Fibroblast of skin of scalp (primary cell): ENCODE results near the gene KIAA1328. TPM values are rescaled to one million over a fixed set of nuclear protein-coding genes. Genes with fewer than 3 reads are reported as not detected.
"Not testable (repeated sequence)": the region's sequence is repeated elsewhere in the genome, so short reads cannot be mapped to it uniquely, and the experiment has no call there.

Experiments used
- DNase-seq: peaks from one replicate; pipeline ENCODE4 v3.0.0-alpha.2; 2013
- polyA plus RNA-seq, 2 experiments: library from polyadenylated mRNA; unstranded; fragments of 120-200 nt; gene quantifications; one replicate each; pipeline ENCODE4 v1.2.1, GENCODE V29; 2013; ENCODE audit not compliant: insufficient read length in 2 of 2

The KIAA1328 gene
- polyA plus RNA-seq (2013, experiment 1 of 2; ENCODE audit: insufficient read length) = 2.8 TPM
- polyA plus RNA-seq (2013, experiment 2 of 2; ENCODE audit: insufficient read length) = 3.0 TPM

DNA sequence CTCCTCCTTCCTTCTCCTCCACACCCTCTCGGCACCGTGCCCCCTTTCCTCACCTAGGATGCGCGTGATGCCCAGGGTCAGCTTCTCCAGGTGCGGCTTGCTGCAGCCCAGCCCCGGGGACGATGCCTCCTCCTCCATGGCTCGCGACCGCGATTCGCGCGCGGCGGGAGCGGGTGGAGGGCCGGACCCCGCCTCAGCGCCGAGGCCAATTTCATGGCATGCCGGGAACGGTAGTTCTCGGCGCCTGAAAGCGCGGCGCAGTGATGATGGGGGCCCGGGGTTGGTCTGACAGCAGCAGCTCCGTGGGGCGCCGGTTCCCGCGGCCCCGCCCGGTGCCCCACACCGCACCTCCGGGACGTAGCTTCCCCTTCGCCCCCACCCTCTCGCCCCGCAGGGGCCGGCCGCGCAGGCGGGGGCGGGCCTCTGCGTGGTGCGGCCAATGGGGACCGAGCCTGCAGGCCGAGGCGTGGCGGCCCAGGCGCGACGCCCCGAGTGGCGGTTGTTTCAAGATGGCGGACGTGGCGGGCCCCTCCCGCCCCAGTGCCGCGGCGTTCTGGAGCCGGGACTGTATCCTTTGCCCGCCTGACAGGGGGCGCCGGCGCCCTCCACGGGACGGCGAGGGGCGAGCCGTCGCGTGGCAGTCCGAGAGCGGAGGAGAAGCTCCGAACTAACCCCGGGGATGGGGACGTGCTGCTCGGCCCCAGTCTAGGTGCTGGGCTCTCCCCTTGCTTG, at the start of gene KIAA1328, which contains the start of gene TPGS2:
Gene KIAA1328, plus strand, starts transcription at position 498 of the 732 bp plus-strand sequence. Its CDS starts 12 bp downstream, at position 510.
Gene TPGS2, minus strand, starts transcription at position 373 of the 732 bp plus-strand sequence. Its CDS starts 235 bp downstream, at position 138.
- peak; percentile 92 for DNase-seq

DNA sequence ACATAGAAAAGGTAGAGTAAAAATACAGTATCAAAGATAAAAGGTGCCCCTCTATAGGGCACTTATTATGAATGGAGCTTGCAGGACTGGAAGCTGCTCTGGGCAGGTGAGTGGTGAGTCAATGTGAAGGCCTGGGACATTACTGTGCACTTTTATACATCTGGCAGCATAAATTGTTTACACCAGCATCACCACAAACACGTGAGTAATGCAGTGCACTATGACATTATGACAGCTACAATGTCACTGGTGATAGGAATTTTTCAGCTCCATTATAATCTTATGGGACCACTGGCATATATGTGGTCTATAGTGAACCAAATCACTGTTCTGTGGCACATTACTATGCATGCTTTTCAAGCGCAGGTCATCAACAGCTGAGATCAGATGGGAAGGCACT, 48.2 kb upstream of the KIAA1328 start:
- no peak for DNase-seq

DNA sequence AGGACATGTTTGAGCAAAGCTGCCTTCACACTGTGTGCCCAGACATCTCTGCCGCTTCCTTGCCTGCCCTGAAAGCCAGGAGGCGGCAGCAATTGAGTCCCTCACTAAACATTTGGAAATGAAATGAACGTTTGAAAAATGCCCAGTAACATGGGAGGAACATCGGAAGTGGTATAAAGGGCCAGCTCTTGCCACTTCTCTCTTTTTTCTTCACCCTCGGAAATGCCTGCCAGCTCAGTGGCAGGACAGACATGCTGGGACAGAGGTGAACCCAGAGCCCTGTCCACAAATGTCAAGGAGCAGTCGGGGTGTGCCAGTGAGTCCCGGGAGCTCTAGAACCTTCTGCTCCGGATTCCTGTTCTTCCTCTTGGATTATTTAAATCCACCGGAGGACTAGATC, 46.2 kb upstream of the KIAA1328 start:
- DNase-seq = no peak

DNA sequence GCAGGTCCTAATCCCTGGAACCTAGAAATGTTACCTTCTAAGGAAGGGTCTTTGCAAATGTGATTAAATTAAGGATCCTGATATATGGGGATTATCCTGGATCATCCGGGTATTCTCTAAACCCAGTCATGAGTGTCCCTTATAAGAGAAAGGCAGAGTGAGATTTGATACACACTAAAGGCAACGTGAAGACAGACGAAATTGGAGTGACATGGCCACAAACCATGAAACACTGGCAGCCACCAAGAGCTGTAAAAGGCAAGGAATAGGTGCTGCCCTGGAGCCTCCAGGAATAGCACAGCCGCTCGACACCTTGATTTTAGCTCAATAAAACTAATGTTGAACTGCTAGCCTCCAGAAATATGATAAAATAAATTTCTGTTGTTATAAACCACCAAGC, 45.1 kb upstream of the KIAA1328 start:
- no peak for DNase-seq

DNA sequence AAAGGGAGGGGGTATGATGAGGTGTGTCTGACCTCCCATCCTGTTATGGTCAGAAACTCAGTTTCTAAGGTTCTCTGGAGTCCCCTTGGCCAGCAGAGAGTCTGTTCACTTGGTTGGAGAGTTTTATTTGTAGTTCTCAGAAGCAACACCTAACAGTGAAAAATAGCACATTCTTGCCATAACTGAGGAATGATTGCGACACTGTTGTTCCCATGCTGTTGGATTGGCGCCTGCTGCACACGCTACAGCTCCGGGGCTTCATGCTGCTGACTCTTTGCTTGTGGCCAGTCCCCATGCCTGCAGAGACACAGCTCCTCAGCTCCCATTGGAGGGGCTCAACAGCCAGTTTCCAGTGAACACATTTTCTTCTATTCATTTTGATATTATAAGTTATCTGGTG, 42.2 kb upstream of the KIAA1328 start:
- peak; percentile 83 for DNase-seq

DNA sequence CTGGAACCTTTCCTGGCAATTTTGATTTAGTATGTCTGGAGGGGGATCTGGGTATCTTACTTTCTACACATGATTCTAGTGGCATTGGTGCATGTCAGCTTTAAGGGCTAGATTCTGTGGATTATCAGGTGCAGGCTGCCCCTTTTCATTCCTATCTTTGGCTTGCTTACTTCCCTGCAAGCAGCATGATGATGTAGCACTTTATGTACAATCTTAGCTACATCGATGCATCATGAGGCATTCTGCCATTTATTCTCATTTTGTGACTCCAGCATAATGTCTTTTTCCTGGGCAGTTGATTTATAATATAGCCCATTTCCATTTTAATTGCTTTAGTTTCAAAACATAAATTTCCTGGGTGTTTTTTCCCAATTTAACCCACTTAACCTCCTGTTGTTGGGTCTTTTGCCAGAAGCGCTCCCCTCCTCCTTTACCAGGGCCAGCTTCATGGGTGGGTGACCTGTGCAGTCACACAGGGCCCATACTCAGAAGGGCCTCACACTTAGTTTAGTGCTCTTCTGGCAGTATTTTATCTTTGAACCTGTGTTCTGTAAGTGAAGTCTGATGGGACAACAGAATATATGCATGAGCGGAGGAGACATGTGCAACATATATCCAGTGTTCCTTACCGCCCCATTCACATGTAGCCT, 36.2 kb upstream of the KIAA1328 start:
- DNase-seq = no peak

DNA sequence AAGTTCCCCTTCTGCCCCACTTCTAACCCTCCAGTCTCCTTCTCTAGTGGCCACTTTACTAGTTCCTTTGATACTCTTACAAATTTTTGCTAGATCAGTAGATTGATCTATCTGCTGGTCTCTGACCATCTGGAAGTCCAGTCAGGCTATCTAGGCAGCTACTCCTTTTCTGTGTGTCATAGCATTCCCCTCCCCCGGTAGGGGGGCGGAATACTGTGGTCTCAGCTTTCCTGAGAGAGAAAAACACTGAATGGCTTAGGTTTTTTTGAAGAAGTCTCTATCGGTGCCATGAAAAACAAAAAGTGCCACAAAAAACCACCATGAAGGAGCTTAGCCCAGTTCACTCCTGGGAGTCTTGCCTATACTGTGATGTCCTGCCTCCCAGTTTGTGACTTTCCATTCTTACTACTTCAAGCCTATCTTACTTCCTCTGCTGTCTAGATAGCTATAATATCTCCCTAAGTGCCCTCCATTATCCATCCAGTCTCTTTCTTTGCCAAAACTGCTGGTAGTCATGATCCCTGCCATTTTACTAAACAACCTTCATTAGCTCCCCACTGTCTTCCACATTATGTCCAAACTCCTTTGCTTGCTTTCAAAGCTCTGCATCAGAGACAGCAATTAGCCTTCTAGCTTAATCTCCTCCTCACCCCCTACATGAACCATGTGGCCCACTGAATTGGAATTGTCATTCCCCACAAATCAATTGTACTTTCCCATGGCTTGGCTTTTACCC, 30.0 kb upstream of the KIAA1328 start:
- no peak for DNase-seq

DNA sequence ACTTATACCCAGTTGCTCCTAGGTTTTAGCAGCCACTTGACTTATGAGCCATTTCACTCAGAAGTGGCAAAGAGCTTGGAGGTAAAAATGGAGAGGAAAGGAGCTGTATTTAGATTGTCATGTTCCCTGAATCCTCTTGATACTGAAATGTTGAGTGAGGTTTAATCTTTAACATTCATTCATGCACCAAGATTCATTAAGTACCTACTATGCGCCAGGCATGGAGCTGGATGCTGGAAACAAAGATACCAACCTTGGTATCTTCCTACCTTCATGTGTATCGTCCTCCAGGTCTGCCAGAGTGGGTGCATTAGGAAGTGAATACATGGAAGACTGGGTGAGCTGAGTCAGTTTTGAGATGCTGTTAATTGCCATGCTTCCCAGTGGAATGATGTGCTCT, 23.8 kb upstream of the KIAA1328 start:
- no peak for DNase-seq

DNA sequence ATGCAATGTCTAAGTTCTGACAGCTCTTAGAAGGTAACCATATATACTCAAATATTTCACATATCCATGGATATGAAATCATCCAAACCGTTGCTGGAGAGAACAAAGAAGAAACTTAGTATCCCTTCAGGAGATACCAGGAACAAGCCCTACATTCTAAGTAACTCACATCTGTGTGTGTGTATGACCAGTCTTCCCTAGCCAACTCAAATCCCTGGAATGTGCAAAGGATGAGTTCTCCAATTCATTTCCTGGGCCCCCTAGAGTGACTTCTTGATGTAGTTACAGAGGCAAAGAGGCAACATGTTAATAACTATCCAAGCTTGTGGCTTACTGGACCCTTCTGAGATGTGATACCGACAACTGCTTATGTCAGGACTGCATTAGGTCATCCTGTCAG, 20.2 kb upstream of the KIAA1328 start:
- DNase-seq = peak; percentile 93

DNA sequence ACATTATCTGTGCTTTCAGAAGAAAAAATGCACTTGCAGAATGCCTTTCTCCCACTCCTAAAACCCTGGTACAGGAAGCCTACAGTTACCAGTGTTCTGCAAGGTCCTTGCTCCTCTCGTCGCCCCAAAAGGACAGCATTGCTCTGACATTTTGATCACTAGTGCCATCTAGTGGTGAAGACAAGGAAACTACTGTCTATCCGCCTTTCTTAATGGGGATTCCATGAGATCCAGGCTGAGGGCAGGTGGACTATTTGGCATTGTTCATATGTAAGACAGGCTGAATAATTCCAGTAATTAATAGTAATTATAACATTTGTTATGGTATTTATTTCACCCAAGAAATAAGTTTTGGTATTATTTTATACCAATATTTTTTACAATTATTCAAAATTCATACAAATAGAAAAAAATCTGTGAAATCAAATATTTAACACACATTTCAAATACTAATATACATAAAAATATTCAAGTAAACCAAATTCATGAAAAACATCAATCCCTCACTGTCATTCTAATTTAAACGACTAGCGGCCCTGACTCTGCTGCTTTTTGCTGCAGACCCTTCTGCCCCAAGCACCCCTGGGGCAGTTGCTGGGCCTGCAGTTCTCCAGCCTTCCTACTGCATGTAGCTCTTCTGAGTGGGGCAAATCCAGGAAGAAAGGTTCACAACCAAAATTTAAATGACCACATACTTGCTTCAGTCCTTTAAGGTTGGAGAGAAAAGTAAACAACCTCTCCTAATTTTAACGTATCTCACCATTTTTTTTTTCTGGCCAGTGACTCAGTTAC, 19.1 kb upstream of the KIAA1328 start:
- DNase-seq = peak; percentile 78

DNA sequence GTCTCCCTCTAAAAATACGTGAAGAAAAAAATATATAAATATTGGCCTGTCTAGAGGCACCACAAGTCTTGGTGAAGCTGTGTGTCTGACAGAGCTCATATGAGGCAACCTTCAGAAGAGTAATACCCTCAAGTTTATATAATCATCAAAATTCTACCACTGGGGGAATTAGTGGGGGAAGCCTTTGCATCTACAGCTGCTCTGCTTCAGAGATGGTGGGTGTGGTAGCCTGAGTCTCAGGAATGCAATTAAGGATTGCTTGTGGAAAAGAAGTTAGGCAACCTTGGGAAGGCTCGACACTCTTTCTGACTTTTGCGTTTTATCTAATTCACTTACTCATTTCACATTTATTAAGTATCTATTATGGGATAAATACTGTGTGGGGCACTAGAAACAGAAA, 17.5 kb upstream of the KIAA1328 start:
- DNase-seq = peak; percentile 38

DNA sequence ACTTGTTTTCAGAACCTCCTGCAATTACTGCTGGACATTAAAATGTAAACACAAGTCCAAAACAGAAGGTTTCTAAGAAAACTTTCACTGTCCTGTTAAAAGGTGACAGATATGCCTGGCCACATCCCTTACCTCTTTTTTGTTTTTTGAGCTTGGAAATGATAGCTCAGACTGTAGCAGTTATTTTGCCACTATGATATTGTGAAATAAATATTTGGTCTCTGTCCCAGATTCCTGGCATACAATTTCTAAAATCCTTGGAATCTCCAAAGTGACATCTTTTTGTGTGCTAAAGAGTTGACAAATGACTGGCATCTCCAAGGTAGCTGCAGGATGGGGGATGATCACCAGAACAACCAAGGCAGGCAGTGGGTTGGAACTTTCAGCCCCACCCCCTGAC, 17.0 kb upstream of the KIAA1328 start:
- DNase-seq = peak; percentile 27

DNA sequence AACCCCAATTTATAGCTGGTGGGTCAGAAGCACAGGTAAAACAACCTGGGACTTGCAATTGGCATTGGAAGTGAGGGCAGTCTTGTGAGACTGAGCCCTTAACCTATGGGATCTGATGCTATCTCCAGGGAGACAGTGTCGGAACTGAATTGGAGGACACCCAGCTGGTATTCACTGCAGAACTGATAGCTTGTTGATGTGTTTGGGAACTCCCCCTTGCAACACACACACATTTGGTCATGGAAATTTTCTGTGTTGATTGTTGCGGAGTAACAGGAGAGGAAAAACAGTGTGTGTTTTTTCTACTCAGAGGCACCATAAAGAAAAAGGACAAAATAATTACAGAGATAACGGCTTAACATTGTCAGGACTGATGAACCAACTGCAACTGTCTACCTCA, 16.2 kb upstream of the KIAA1328 start:
- DNase-seq = no peak

DNA sequence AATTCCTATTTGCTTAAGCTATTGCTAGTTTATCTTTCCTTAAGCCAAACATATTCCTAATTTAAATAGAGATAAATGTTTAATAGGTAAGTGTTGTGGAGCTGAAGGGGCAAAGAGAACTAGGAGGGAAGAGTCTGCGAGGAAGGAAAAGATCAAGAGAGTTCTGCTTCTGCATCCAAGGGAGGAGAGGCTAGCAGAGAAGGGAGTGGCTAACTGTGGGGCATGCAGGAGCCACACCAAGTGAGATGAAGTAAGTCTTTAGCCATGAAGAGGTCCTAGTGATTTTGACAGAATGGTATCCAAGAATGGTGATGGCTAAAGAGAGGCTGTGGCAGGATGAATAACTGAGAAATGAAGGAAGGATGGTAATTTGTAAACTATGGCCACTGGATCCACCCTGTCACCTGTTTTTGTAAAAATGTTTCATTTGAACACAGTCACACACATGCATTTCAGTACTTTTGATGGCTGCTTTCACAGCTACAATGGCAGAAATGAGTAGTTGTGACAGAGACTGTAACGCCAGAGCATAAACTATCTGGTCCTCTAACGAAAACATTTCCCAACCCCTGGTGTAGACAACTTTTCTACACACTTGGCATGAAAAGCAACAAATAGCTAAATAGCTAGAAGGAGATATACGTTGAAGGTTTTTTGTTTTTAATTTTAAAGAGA, 15.7 kb upstream of the KIAA1328 start:
- DNase-seq = no peak

DNA sequence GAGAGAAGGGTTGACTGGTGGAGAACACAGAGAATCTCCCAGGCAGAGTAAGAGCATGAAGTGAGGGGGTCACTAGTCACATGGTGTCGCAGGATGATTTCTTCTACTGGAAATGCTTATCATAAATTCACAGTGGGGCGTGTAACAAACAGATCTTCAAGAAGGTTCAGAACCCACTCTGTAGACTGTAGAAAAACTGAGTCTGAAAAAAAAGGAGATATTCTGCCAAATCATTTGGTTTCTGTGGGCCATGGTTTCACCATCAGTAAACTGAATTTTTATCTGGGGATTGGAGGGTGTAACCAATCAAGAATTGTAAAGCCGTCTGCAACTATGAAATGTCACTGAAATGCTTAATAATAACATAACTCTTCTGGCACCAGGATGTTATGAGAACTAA, 15.1 kb upstream of the KIAA1328 start:
- DNase-seq = no peak

DNA sequence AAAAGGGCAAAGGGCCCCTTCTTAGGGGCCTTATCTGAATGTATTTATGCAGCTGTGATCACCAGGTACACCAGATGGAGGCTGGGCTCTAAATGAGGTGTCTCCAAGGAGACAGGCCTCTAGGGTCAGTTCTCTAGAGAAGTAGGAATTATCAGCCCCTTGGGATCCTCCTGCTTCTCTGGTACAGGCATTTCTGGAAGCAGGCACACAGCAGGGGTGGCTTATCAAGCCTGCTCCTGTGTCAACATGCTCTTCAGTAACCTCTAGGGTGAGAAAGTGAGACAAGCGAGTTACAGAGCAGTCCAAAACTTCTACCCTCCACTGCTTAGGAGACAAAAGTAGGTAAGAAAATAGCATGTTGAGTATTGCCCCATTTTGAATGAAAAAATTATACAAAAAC, 13.9 kb upstream of the KIAA1328 start:
- no peak for DNase-seq

DNA sequence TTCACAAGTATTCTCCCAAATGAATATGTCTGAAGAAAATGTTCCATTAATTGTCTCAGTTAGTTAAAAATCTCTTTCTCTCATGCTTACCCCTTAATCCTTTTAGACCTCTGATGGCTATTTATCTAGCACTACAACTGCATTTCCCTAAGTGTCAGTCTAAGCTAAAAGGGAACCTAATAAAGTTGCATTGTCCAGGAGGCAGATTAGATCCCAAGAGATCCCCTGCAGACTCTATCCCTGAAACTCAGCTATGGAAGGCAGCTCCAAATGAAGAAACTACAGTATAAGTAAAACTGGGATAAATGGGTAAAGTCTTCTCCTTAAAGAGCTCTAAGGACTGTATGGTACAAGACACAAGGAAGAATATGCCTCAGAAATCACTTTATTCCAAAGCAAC, 12.8 kb upstream of the KIAA1328 start:
- not testable (repeated sequence) for DNase-seq

DNA sequence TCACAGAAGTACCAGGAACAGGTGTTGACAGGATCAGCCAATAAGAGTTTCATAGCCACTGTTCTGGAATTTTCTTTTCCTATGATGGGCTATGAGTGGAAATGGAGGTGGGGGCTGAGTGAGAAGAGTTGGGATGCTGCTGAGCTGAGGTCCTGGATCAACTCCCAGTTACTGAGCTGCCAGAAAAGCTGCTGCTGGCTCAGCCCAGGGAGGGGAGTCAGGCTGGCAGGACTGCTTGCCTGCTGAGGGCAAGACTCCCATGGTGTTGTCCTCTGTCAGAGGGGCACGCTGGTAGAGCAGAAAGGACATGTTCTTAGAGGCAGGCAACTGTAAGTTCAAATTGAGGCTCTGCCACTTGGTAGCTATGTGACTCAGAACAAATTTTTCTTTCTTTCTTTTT, 11.9 kb upstream of the KIAA1328 start:
- DNase-seq = no peak

DNA sequence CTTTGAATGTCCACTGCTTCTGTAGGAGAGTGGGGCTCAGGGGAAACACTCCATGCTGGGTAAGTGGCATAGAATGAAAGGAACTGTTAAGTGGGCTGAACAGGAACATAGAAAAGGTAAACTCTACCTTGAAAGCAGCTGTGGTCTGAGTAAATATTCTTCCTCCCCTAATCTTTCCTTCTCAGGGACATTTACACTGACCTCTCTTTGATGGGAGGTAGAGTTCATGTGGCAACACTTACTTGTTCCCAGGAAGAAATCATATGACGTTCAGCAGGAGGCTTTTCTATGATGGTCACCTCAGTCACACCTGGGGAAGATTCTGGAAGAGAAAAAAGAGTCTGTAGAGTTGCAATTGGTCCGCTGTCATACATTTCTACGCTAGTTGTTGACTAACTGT, 10.3 kb upstream of the KIAA1328 start:
- DNase-seq = no peak

DNA sequence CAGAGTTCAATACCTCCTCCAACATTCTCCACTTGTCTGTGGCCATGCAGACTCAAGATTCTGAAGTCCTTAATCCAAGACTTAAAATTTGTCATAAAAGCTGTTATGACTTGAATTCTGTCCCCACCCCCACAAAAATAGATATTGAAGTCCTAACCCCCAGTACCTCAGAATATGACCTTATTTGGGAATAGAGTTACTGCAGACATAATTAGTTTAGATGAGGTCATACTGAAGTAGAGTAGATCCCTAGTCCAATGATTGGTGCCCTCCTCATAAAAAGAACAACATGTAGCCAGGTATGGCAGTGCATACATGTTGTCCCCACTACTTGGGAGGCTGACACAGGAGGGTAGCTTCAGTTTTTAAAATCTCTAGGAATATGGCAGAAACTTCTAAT, 9.3 kb upstream of the KIAA1328 start:
- no peak for DNase-seq

DNA sequence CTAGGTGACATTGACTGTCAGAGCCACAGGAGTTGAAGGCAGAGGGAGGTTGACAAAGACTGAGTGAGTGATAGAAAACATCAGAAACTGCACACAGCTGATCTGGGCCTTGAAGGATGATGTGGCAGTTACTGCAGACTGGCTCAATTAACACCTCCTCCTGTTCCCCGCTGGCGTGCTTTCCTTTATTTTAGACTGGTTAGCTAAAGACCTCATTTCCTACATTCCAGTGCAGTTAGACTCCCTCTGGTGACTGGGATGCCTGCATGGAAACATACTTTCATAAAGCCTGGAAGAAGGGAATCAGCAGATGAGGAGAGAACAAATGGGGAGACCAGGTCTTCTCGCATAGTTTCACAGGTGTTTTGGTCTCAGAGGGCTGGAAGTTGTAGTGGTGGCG, 7.2 kb upstream of the KIAA1328 start:
- DNase-seq = peak; percentile 62

DNA sequence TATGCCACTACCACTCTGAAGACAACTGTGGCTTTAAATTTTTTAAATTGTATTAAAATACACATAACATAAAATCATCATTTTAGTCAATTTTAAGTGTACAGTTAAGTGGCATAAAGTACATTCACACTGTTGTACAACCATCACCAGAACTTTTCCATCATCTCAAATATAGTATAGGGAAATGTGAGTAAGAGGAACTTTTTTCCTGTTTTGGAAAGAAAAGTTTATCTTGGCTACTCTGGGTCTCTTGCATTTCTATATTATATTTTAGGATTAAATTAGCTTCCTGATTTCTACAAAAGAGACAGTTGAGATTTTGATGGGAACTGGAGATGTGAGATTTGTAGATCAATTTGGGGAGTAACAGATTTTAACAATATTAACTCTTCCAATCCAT, 3.4 kb upstream of the KIAA1328 start:
- no peak for DNase-seq
